Lung (tissue), 12 donors: ENCODE measurements around the gene RASA3. TPM values are rescaled to one million over a fixed set of nuclear protein-coding genes. Genes with fewer than 3 reads are reported as not detected.

Experiments used
- ATAC-seq: fragments of 200-7000 bp; cut with Tn5 transposase; one replicate; pipeline ENCODE4 v1.9.1; 2020; ENCODE audit warnings: moderate number of reproducible peaks; ENCODE audit not compliant: insufficient read depth, low FRiP score
- DNase-seq, 3 donors: peaks; one replicate each; pipeline ENCODE4 v3.0.0-alpha.2; 2013 to 2017
- H3K27ac ChIP-seq, 2 donors: one replicate each; pipeline ENCODE4 v1.5.1; 2013; ENCODE audit warnings: mild to moderate bottlenecking in 2 of 2, moderate library complexity in 2 of 2, control low read depth in 1 of 2, inconsistent platforms in 1 of 2, low read depth in 1 of 2, low read length in 1 of 2
- H3K27me3 ChIP-seq, 3 donors: one replicate each; pipeline ENCODE4 v1.5.1; 2013; ENCODE audit warnings: low read length in 2 of 3; ENCODE audit not compliant: control insufficient read depth in 3 of 3, insufficient read depth in 3 of 3
- H3K36me3 ChIP-seq, 4 donors: one replicate each; pipeline ENCODE4 v1.5.1; 2013; ENCODE audit warnings: low read length in 4 of 4, mild to moderate bottlenecking in 1 of 4, moderate library complexity in 1 of 4; ENCODE audit not compliant: control insufficient read depth in 4 of 4, insufficient read depth in 4 of 4
- H3K4me1 ChIP-seq, 5 donors: one replicate each; pipeline ENCODE4 v1.5.1; 2013; ENCODE audit warnings: low read length in 5 of 5, mild to moderate bottlenecking in 2 of 5, moderate library complexity in 1 of 5; ENCODE audit not compliant: control insufficient read depth in 5 of 5, insufficient read depth in 5 of 5
- H3K4me3 ChIP-seq: one replicate; pipeline ENCODE4 v1.5.1; 2013; ENCODE audit warnings: mild to moderate bottlenecking, control low read depth, moderate library complexity
- H3K9ac ChIP-seq, 2 donors: one replicate each; pipeline ENCODE4 v1.5.1; 2013; ENCODE audit warnings: low read length in 2 of 2, control low read depth in 1 of 2; ENCODE audit not compliant: insufficient read depth in 1 of 2
- H3K9me3 ChIP-seq, 4 donors: one replicate each; pipeline ENCODE4 v1.5.1; 2013; ENCODE audit warnings: low read length in 3 of 4, mild to moderate bottlenecking in 1 of 4, moderate library complexity in 1 of 4; ENCODE audit not compliant: control insufficient read depth in 4 of 4, insufficient read depth in 3 of 4
- CTCF ChIP-seq: IDR thresholded peaks from 2 replicates; pipeline ENCODE4 v1.5.1; 2012; ENCODE audit warnings: mild to moderate bottlenecking; ENCODE audit errors: control extremely low read depth, extremely low read depth
- WGBS, 2 donors: extraction: QIAGEN DNeasy Blood & Tissue Kit; methylation state at CpG; one replicate each; pipeline ENCODE4 v1.1.7; 2013; 5-methylcytosine and 5-hydroxymethylcytosine counted together
- polyA plus RNA-seq, 2 donors: library from polyadenylated mRNA; stranded (reverse); fragments of 200-250 nt; gene quantifications; one replicate each; pipeline ENCODE4 v1.2.1, GENCODE V29; 2013
- total RNA-seq, 2 donors: library from RNA; depleted of rRNA in 1 of 2; stranded (reverse); fragments of >200 nt in 1 of 2; gene quantifications; one replicate each; pipeline ENCODE4 v1.2.1, GENCODE V29; 2014 to 2021
- donor health status: control.
- donor health status: control.
- donor health status: Bipolar disorder and iron deficiency.
- donor health status: healthy.
- donor health status: DM: yes; HTN: yes; CAD: no.

The RASA3 gene
- total and polyA plus RNA-seq, 4 donors = 7.4 to 22.8 (median 16.2) TPM

- no peak for TF ChIP-seq CTCF
- Histone ChIP-seq H3K36me3 (peaks cover 0 to 32% (median 1%) of the 10 kb centered on the region in 4 donors), H3K27ac (no peak overlapping the region), H3K4me3 (no peak overlapping the region), H3K9ac (no peak overlapping the region), H3K4me1 (peaks cover 0 to 29% (median 14%) of the 10 kb centered on the region in 5 donors), H3K27me3 (no peaks in the 10 kb centered on the region), H3K9me3 (no peaks in the 10 kb centered on the region)
- no peak for ATAC-seq
- DNase-seq = no peak
- WGBS, 2 donors = 81 to 87% methylated on average over 4 of the region's 4 CpGs
Observed at GRCh38 chr13:114025405-114025713, 107.1 kb downstream of the RASA3 start.

DNA sequence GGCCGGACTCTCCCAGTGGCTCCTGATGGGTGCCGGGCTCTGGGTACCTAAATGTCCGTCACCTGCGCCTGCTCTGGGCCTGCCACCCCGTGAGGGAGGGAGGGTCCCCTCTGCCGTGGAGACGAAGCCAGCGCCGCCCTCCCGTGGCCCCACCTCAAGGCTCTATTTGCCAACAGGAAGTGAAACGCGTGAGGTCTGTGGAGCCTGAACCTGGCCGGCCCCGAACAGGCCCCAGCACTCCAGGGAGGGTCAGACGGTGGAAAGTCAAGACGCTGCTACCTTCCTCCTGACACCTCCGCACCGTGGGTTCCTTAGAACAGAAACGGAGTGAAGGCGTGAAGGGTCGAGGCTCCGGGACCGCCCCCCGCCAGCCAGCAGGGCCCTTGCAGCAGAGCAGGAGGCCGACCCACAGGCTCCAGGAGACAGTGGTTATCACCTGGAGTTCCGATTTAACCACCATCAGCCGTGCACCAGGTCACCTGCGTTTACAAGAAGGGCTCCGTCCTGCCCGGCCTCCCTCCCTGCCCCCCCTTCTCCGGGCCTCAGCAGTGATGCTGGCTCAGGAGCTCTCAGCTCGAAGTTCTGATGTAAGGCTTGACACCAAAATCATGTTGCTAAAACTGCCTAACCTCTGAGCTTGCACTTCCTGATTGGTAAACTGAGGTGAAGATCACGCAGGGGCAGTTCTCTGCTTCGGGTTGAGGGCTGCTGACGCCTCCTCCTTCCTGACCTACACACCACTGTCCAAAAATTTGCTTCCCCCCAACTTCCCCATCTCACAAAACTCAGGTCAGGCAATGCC, 107.6 kb downstream of the RASA3 start:
- Histone ChIP-seq H3K4me3 (no peak overlapping the region), H3K36me3 (peaks cover 0 to 32% (median 1%) of the 10 kb centered on the region in 4 donors), H3K9me3 (no peaks in the 10 kb centered on the region), H3K27ac (no peak overlapping the region), H3K27me3 (no peaks in the 10 kb centered on the region), H3K4me1 (peaks cover 0 to 29% (median 14%) of the 10 kb centered on the region in 5 donors), H3K9ac (no peak overlapping the region)
- no peak for DNase-seq
- ATAC-seq = no peak
- 72 to 80% methylated on average over 35 of the region's 35 CpGs for WGBS, 2 donors
- no peak for TF ChIP-seq CTCF

- DNase-seq (no peak), ATAC-seq (no peak)
Observed at GRCh38 chr13:114023716-114024602, 108.5 kb downstream of the RASA3 start.

More at GRCh38 chr13:114023716-114024602, 108.5 kb downstream of the RASA3 start:
- no peak overlapping the region for H3K4me3 ChIP-seq
- no peak overlapping the region for H3K9ac ChIP-seq
- peaks cover 0 to 29% (median 14%) of the 10 kb centered on the region in 5 donors for H3K4me1 ChIP-seq
- WGBS, 2 donors = 93 to 95% methylated on average over 35 of the region's 35 CpGs
- H3K27me3 ChIP-seq = no peaks in the 10 kb centered on the region
- no peaks in the 10 kb centered on the region for H3K9me3 ChIP-seq
- peaks cover 0 to 34% (median 4%) of the 10 kb centered on the region in 4 donors for H3K36me3 ChIP-seq
- TF ChIP-seq CTCF = no peak
- no peak overlapping the region for H3K27ac ChIP-seq
